Coronary artery (tissue), 2 donors: ENCODE data around the gene BLM.

Experiments
- DNase-seq: peaks from one replicate; pipeline ENCODE4 v3.0.0-alpha.2; 2017; ENCODE audit warnings: low spot score
- H3K27ac ChIP-seq, 2 donors: fragments of 200-600 bp; sonication (generic); one replicate each; pipeline ENCODE4 v1.5.1; 2016 to 2019
- H3K4me3 ChIP-seq: fragments of 200-600 bp; sonication (generic); 2 replicates; pipeline ENCODE4 v1.5.1; 2016; ENCODE audit warnings: mild to moderate bottlenecking, moderate library complexity
- CTCF ChIP-seq: fragments of 200-600 bp; sonication (generic); IDR thresholded peaks from one replicate; pipeline ENCODE4 v1.5.1; 2019; ENCODE audit warnings: antibody characterized with exemption

Gene BLM

GRCh38 chr15:90757461-90757860 is 40.3 kb downstream of the BLM start:
- H3K27ac ChIP-seq, result no peak overlapping the region
- DNase-seq, result no peak
- no peak overlapping the region for H3K4me3 ChIP-seq
- no peak for TF ChIP-seq CTCF

GRCh38 chr15:90760661-90761232 is 43.6 kb downstream of the BLM start:
- no peak overlapping the region for H3K27ac ChIP-seq
- H3K4me3 ChIP-seq, result no peak overlapping the region
- no peak for TF ChIP-seq CTCF
- DNase-seq, result no peak

- no peak for TF ChIP-seq CTCF
- no peak for DNase-seq
- H3K27ac ChIP-seq, result peak overlapping the region in 1 of 2 donors; percentile 43
- no peak overlapping the region for H3K4me3 ChIP-seq
Observed at GRCh38 chr15:90761629-90762028, 44.5 kb downstream of the BLM start.

GRCh38 chr15:90762109-90762508 is 45.0 kb downstream of the BLM start:
- TF ChIP-seq CTCF, result no peak
- DNase-seq, result peak; percentile 77
- H3K27ac ChIP-seq, result peak overlapping the region in 1 of 2 donors; percentile 61

GRCh38 chr15:90763366-90764099 is 46.4 kb downstream of the BLM start:
- DNase-seq, result no peak
- no peak for TF ChIP-seq CTCF
- no peak overlapping the region for H3K4me3 ChIP-seq
- H3K27ac ChIP-seq, result no peak overlapping the region

More at GRCh38 chr15:90762109-90762508, 45.0 kb downstream of the BLM start:
- no peak overlapping the region for H3K4me3 ChIP-seq

- H3K4me3 ChIP-seq, result no peak overlapping the region
- no peak overlapping the region for H3K27ac ChIP-seq
- no peak for TF ChIP-seq CTCF
- no peak for DNase-seq
Observed at GRCh38 chr15:90765531-90765930, 48.4 kb downstream of the BLM start.

- no peak overlapping the region for H3K27ac ChIP-seq
- DNase-seq, result no peak
- no peak for TF ChIP-seq CTCF
- no peak overlapping the region for H3K4me3 ChIP-seq
Observed at GRCh38 chr15:90765966-90766365, 48.8 kb downstream of the BLM start.
